K562 (cell line): ENCODE data around the gene MYL12B. TPM values are rescaled to one million over a fixed set of nuclear protein-coding genes. Genes with fewer than 3 reads are reported as not detected.

Source experiments
- BACH1 ChIP-seq: fragments of 200-800 bp; sonication (Bioruptor generic); IDR thresholded peaks from 2 replicates; pipeline ENCODE4 v1.6.1; 2016; ENCODE audit warnings: missing genetic modification characterization, missing compliant biosample characterization
- BRD9 ChIP-seq: fragments of 450-650 bp; IDR thresholded peaks from 2 replicates; pipeline ENCODE4 v1.6.1; 2018; ENCODE audit warnings: low read depth; ENCODE audit not compliant: partially characterized antibody
- CBX1 ChIP-seq: sonication (generic); IDR thresholded peaks from 2 replicates; pipeline ENCODE4 v1.6.1; 2016; ENCODE audit warnings: antibody characterized with exemption, low read depth, mild to moderate bottlenecking
- CEBPZ ChIP-seq: fragments of 150-350 bp; IDR thresholded peaks from 2 replicates; pipeline ENCODE4 v1.6.1; 2014; ENCODE audit warnings: low read depth, mild to moderate bottlenecking, low read length, borderline replicate concordance
- CHAMP1 ChIP-seq: fragments of 450-650 bp; IDR thresholded peaks from 2 replicates; pipeline ENCODE4 v1.6.1; 2016; ENCODE audit warnings: mild to moderate bottlenecking
- E4F1 ChIP-seq: fragments of 250-450 bp; sonication (Bioruptor Pico); IDR thresholded peaks from 2 replicates; pipeline ENCODE4 v1.5.0; 2021; ENCODE audit warnings: mild to moderate bottlenecking, borderline replicate concordance
- FOXP1 ChIP-seq: sonication (generic); formaldehyde crosslinking; IDR thresholded peaks from 2 replicates; pipeline ENCODE4 v1.8.0; 2022; ENCODE audit warnings: mild to moderate bottlenecking, missing genetic modification reagents
- GABPB2 ChIP-seq: fragments of 250-450 bp; sonication (Bioruptor Pico); conservative IDR thresholded peaks from 2 replicates; pipeline ENCODE4 v1.5.1; 2021; ENCODE audit warnings: mild to moderate bottlenecking
- JUNB ChIP-seq: fragments of 450-650 bp; formaldehyde crosslinking; conservative IDR thresholded peaks from 2 replicates; pipeline ENCODE4 v1.4.0; 2020; ENCODE audit warnings: mild to moderate bottlenecking
- NFXL1 ChIP-seq: fragments of 450-650 bp; formaldehyde crosslinking; IDR thresholded peaks from 2 replicates; pipeline ENCODE4 v1.4.0; 2021; ENCODE audit warnings: mild to moderate bottlenecking
- PRPF4 ChIP-seq: fragments of 200-400 bp; formaldehyde crosslinking; IDR thresholded peaks from one replicate; pipeline ENCODE4 v1.6.1; 2017; ENCODE audit warnings: low read length, low read depth, mild to moderate bottlenecking; ENCODE audit not compliant: insufficient read depth, poor library complexity, severe bottlenecking
- SMAD2 ChIP-seq: fragments of 150-350 bp; IDR thresholded peaks from 2 replicates; pipeline ENCODE4 v1.6.1; 2014; ENCODE audit warnings: low read depth, mild to moderate bottlenecking, low read length
- ZNF398 ChIP-seq: fragments of 250-450 bp; sonication (Bioruptor Pico); IDR thresholded peaks from 2 replicates; pipeline ENCODE4 v1.8.0; 2021; ENCODE audit warnings: moderate library complexity, mild to moderate bottlenecking, inconsistent platforms
- ZNF707 ChIP-seq: fragments of 250-450 bp; sonication (Bioruptor Pico); conservative IDR thresholded peaks from 2 replicates; pipeline ENCODE4 v1.8.0; 2022; ENCODE audit warnings: inconsistent platforms, mild to moderate bottlenecking, moderate library complexity
- ZSCAN32 ChIP-seq: fragments of 450-650 bp; formaldehyde crosslinking; IDR thresholded peaks from 2 replicates; pipeline ENCODE4 v1.4.0; 2020; ENCODE audit warnings: mild to moderate bottlenecking, moderate library complexity
- polyA plus RNA-seq, 8 experiments: library from polyadenylated mRNA; depleted of rRNA in 4 of 8; stranded (reverse) in 5 of 8; unstranded in 3 of 8; fragments of >200 nt; fragmentation: Nextera tagmentation in 2 of 8; fragmentation: Illumina TruSeq in 1 of 8; extraction: Ambion mirVana in 2 of 8; extraction: Trizol in 1 of 8; gene quantifications; 2 replicates each; pipeline versions ENCODE4 v1.2.1 to v1.2.3, GENCODE V29; 2011 to 2014; ENCODE audit warnings: inconsistent platforms in 1 of 8, missing spikeins in 1 of 8
- total RNA-seq, 7 experiments: library from RNA; depleted of rRNA in 6 of 7; stranded (reverse); fragments of >200 nt in 6 of 7; fragmentation: Illumina TruSeq in 2 of 7; extraction: Trizol in 2 of 7; gene quantifications; 2 replicates each; pipeline versions ENCODE4 v1.2.1 to v1.2.3, GENCODE V29; 2011 to 2021; ENCODE audit warnings: low replicate concordance in 1 of 7

The MYL12B gene
- total and polyA plus RNA-seq, 9 of the 15 experiments (the other 6 are each of a cell fraction or from before 2014, with no cell fraction given), result 220 to 995 (median 463) TPM

GRCh38 chr18:3247240-3248061 lies 14.5 kb upstream of the MYL12B start, which contains the start of gene MYL12A (continued):
- TF ChIP-seq JUNB (CRISPR knock-in tag) (0 out of 2 replicates have a peak, but pooled peaks have one; percentile 5), GABPB2 (peak; percentile 21; the same call in 1 of the 2 replicates), BRD9 (no peak), ZNF707 (CRISPR knock-in tag) (no peak), NFXL1 (CRISPR knock-in tag) (0 out of 2 replicates have a peak, but pooled peaks have one; percentile 22), PRPF4 (peak; percentile 86), CBX1 (no peak), FOXP1 (CRISPR knock-in tag) (peak; percentile 84), CHAMP1 (no peak), ZSCAN32 (CRISPR knock-in tag) (no peak), SMAD2 (no peak), ZNF398 (CRISPR knock-in tag) (no peak), BACH1 (tag) (no peak; the same call in 1 of the 2 replicates), CEBPZ (no peak), E4F1 (no peak)
